ENCODE data around the gene RTCA.
"Not testable (repeated sequence)": the region's sequence is repeated elsewhere in the genome, so short reads cannot be mapped to it uniquely, and the experiment has no call there.

The RTCA gene

DNA sequence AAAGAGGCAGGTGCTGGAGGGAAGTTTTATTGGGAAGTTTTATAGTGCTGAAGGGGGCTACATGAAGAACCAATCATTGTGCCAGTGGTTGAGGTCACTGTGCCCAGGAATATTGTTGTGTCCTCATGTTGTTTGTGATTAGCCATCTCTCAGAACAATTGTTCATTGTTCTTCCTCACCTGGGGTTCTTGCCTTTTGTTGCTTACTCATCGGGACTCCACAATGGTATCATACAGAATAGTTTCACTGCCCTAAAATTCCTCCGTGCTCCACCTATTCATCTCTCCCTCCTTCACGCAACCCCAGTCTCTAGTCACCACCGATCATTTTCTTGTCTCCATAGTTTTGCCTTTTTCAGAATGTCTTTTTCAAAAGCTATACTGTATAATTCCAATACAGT, 47.4 kb downstream of the RTCA start:
- no peak for DNase-seq

DNA sequence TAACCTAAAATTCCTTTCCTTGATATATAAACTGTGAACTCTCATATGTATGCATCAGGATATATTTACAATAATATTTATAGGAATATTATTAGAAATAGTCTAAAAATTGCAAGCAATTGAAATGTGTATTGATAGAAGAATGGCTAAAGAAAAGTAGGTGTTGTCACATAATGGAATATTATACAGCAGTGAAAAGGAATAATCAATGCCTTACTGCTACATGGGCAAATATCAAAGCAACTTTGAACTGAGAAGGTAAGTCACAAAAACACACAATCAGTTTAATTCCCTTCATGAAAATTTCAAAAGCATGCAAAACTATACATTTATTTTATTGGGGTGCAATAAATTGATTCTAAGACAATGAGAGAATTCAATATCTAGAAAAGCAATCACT, 50.6 kb downstream of the RTCA start:
- no peak for DNase-seq

DNA sequence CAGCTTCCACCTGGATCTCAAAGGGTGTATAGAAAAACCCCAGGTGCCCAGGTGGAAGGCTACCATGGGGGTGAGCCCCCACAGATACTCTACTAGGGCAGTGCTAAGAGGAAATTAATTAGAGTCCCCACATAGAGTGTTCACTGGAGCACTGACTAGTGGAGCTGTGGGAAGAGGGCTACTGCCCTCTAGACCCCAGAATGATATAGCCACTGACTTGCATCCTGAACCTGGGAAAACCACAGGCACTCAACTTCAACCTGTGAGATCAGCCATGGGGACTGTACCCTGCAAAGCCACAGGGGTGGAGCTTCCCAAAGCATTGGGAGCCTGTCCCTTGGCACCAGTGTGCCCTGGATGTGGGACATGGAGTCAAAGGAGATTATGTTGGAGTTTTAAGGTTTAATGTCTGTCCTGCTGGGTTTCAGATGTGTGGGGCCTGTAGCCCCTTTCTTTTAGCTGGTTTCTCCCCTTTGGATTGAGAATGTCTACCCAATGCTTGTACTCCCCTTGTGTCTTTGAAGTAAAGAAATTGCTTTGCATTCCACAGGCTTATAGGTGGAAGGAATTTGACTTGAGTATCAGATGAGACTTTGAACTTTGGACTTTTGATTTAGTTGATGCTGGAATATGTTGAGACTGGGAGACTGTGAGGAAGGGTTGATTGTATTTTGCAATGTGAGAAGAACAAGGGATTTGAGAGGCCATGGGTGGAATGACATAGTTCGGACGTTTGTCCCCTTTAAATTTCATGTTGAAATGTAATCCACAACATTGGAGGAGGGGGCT, 54.5 kb downstream of the RTCA start:
- DNase-seq: no peak

DNA sequence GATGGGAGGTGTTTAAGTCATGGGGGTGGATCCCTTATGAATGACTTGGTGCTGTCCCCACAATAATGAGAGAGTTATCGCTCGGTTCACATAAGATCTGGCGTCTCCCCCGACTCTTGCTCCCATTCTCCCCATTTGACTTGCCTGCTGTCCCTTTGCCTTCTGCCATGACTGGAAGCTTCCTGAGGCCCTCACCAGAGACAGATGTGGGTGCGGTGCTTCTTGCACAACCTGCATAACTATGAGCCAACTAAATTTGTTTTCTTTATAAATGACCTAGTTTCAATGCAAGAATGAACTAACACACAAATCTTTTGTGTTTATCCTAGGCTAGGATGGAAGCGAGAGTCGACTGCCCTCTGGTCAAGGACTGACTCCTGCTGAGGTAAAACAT, 55.1 kb downstream of the RTCA start:
- no peak for DNase-seq

DNA sequence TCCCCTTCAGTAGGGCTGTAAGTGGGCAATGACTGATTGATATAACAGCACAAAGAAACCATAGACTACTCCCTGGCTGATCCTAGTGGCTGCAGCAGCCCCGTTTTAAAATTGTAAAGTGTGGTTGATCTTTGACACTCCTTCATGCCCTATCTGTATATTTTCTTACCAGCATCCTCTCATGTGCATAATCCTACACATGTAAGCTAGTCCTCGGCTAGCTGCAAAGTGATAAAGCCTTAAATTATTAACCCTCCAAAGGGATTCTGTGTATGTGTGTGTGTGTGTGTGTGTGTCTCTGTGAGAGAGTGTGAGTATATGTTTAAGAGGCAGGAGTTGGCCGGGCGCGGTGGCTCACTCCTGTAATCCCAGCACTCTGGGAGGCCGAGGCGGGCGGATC, 55.5 kb downstream of the RTCA start:
- DNase-seq: no peak

DNA sequence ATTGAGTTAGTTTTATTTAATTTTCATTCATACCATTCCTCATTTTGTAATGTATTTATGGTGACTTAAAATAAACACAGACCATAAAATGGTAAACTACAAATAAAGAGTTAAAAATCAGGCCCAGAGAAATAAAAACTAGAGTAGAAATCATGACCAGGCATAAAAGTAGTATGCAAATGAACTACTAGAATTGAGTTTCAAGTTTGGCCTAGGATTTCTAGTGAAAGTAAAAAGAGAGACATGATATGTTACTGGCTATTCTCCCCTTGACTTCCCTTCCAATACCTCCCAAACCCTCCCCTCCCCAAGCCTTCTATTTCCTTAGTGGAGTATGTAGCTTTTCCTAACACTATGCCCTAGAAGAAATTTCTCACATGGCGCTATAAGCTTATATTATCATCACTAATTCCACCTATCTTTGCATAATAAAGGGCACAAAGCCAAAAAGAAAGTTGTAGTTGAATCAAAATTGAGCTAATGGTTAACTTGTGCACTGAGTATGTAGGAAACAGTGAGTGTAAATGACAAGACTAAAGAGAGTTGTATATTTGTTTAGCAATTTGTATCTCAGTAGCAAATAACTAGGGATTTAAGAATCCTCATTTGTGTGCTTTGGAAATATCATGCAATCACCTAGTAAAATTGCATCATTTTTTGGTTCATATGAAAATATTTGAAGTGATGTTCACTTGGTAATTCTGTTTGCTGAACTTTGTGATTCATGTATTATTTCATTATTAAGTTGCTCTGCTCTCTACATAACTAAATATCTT, 56.6 kb downstream of the RTCA start:
- no peak for DNase-seq

DNA sequence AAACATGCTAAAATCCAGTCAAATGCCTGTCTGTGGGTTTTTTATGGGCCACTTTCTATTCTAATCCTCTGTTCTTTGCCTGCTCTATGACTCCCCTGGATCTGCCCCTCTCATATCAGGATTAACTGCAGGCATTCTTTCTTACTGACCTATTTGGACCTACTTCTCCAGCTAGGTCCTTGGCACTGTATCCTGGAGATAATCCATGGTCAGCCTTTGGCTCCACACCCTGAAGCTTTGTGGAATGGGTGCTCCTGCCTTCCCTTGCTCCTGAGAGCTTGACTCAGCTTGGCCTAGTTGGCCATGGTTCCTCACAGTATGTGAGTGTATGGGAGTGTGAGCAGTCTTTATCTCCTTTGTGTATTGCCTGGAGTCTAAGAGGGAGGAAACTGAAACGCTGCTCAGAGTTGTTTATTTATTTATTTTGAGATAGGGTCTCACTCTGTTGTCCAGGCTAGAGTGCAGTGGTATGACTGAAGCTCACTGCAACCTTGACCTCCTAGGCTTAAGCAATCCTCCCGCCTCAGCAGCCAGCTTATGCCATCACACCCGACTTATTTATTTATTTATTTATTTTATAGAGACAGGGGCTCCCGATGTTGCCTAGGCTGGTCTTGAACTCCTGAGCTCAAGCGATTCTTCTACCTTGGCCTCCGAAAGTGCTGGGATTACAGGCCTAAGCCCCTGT, 57.5 kb downstream of the RTCA start:
- no peak for DNase-seq

DNA sequence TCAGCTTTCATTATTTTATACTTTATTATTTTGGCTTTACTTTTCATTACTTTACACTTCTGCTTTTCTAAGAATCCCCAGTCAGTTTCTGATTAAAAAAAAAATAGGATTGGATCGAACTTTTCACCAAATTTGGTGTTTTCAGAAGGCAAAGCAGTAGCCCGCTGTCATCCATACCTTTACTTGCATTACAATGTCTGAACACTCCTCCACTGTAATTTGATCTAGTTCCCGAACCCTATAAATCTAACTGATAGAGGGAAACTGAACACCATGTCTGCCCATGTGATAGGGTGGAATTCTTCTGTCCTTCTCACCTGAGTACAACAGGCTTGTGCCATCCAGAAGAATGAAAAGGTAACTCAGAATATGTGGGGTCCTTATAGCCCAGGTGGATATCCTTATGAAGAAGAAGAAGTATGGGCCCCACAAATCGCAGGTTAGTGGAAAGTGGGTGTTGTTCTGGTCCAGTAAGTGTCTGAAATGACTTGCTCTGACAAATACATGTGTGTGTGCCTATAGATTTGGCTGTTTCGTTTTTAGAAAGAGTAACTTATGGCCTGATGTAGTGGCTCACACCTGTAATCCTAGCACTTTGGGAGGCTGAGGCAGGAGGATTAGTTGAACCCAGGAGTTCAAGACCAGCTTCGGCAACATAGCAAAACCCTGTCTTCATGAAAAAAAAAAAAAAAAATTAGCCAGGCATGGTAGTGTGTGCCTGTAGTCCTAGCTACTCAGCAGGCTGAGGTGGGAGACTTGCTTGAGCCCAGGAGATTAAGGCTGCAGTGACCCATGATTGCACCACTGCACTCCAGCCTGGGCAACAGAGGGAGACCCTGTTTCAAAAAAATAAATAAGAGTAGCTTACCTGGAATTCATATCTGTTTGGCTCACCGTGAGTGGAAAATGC, 59.7 kb downstream of the RTCA start:
- DNase-seq: no peak

DNA sequence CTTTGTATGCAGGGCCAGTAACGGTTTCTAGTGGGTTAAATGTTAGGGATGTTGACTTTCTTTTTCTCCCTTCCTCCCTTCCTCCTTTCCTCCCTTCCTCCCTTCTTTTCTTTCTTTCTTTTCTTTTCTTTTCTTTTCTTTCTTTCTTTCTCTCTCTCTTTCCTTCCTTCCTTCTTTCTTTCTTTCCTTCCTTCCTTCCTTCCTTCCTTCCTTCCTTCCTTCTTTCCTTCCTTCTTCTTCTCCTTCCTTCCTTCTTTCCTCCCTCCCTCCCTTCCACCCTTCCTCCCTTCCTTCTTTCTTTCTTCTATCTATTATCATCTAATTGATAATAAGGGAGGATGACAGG, 60.3 kb downstream of the RTCA start:
- not testable (repeated sequence) for DNase-seq

DNA sequence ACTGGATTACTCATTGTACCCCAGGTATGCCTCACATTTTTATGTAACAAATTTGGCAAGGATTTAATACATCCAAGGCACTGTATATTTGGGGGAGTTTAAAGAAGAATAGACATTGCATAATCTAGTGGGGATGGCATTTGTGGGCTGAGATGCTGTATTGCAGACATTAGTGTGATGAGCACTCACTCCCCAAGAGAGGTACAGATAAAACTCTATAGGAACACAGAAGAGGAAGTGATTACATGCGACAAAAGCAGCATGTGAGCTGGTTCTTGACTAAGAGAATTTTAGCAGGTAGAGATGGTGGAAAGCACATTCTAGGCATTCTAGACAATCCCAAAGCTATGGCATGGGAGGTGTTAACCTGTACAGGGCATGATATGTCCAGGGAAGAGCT, 62.1 kb downstream of the RTCA start:
- no peak for DNase-seq

DNA sequence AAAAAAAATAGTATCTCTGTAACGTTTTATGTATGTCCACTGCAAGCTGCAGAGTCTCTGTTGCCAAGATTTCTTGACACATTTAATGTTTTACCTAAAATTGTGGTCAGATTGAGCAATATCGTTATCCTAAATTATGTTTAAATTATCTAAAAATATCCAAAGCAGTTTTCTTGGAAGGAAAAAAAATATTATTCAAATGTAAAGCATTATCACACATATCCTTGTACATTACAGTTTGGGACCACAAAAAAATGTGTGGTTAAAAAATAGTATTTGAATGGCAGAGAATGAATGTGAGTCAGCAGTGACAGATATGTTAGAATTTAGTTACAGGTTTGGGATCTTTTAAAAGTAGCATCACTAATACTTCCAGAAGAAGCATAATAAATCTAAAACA, 65.1 kb downstream of the RTCA start:
- not testable (repeated sequence) for DNase-seq

DNA sequence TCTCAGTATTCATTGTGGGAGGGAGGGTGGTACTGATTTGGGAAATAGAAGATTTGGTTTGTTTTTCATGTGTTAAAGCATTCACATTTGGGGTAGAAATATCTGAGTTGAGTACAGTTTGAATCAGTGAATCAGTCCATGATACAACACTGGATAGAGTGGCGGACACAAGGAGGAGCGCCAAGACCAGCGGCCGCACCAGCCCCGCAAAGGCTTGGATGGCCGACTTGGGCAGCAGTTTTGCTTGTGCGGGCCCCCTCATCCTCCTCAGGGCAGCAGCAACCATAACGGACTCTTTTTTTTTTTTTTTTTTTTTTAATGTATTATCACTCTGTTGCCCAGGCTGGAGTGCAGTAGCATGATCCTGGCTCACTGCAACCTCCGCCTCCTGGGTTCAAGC, 66.3 kb downstream of the RTCA start:
- DNase-seq: no peak

DNA sequence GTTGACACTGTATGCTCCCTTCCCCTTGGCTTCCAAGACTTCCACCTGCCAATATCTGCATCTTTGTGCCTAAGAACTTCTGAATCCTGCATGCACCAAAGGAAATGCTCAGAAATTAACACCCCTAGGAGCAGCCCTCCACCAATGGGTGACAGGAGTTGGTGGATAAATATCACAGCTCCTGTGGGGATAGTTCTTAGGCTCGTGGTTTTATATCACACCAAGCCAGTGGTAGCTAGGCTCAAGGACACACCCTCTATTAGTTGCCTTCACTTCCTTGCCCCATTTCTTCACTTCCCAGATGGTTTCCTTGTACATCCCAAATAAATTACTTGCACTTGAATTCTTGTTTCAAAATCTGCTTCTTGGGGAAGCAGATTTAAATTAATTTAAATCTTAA, 69.4 kb downstream of the RTCA start:
- DNase-seq: no peak

DNA sequence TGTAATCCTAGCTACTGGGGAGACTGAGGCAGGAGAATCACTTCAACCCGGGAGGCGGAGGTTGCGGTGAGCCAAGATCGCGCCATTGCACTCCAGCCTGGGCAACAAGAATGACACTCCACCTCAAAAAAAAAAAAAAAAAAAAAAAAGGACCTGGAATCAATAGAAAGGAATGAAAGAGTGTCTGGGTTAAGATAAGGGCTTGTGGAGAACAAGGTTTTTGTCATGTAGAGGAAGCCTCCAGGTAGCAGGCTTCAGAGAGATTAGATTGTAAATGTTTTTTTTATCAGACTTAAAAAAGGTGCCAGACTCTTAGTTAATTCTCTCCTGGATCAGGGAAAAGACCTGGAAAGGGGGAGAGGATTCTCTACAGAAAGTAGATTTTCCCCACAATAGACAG, 71.9 kb downstream of the RTCA start:
- not testable (repeated sequence) for DNase-seq

DNA sequence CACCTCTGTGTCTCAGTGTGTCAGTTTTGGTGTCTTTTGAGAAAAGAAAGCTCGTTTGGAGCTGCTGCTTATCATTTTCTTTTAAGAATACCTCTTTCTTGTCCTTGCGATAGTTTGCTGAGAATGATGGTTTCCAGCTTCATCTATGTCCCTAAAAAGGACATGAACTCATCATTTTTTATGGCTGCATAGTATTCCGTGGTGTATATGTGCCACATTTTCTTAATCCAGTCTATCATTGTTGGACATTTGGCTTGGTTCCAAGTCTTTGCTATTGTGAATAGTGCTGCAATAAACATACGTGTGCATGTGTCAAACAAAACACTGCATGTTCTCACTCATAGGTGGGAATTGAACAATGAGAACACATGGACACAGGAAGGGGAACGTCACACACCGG, 73.7 kb downstream of the RTCA start:
- not testable (repeated sequence) for DNase-seq

DNA sequence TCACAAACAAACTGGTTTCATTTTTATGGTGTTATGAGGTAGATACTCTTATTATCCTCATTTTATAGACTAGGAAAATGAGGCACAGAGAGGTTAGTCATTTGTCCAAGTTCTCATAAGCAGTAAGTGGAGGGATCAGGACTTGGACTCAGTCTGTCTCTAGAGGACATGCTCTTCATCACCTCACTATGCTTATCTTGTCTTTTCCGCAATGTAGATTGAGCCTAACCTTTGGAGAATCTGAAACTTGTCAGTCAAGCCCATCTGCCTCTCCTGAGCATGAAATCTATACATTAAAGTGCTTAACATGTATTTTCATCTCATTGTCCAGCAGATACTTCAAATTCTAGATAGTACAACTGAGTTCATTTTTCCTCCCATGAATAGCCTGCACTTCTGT, 74.5 kb downstream of the RTCA start:
- no peak for DNase-seq

DNA sequence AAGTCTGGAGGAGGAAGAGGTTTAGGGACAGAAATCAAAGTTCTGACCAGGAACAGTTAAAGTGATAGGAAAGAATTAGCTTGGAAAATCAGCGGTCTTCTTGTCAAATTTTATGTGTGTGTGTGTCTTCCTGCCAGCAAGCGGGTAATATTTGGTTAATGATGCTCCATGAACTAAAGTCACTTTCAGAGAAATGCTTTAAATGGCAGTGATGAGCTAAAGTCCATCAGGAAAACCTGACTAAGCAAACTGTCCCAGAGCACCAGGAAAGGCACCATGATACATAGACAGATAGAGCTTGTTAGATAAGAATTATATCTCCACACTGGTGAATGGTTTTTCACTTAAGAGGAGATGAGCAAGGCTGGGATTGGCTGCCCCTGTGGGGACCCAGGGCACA, 76.3 kb downstream of the RTCA start:
- no peak for DNase-seq
